H1 (cell line): Measurements from ENCODE around the gene LGR4. TPM values are rescaled to one million over a fixed set of nuclear protein-coding genes. Genes with fewer than 3 reads are reported as not detected.
"Not testable (repeated sequence)": the region's sequence is repeated elsewhere in the genome, so short reads cannot be mapped to it uniquely, and the experiment has no call there.

ENCODE experiments used
- CTCF ChIA-PET: fragments of 300-600 bp; sonication (Branson Sonifier 250); formaldehyde crosslinking; loops from one replicate; lab custom pipeline; 2021; ENCODE audit not compliant: partially characterized antibody; lab: Charles Lee
- POLR2A ChIA-PET: fragments of 300-600 bp; sonication (Branson Sonifier 250); formaldehyde crosslinking; loops from one replicate; lab custom pipeline; 2021; ENCODE audit warnings: inconsistent platforms; ENCODE audit not compliant: partially characterized antibody; lab: Charles Lee
- DNase-seq, 2 experiments: peaks; one replicate each; pipeline versions ENCODE4 v3.0.0 to v3.0.0-alpha.2; 2010 to 2022; ENCODE audit warnings: low spot score in 2 of 2, low read depth in 1 of 2, mixed read lengths in 1 of 2
- FAIRE-seq: peaks from 2 replicates; lab custom pipeline; 2011; peaks lifted over from hg19 to GRCh38; lab: Jason Lieb, UNC
- H2AFZ ChIP-seq: 2 replicates; pipeline ENCODE4 v1.8.1; 2012; ENCODE audit warnings: low read length, inconsistent platforms
- H2AK5ac ChIP-seq: 2 replicates; pipeline ENCODE4 v1.6.1; 2013; ENCODE audit warnings: low read depth, low read length
- H2BK120ac ChIP-seq: replicated peaks from 2 replicates; pipeline ENCODE3; 2013; ENCODE audit warnings: low read depth, low read length, inconsistent platforms
- H2BK12ac ChIP-seq: 2 replicates; pipeline ENCODE4 v1.6.1; 2013; ENCODE audit warnings: low read depth, low read length
- H2BK15ac ChIP-seq: 2 replicates; pipeline ENCODE4 v1.6.1; 2013; ENCODE audit warnings: low read length
- H2BK20ac ChIP-seq: 2 replicates; pipeline ENCODE4 v1.6.1; 2013; ENCODE audit warnings: low read length
- H2BK5ac ChIP-seq: 2 replicates; pipeline ENCODE4 v1.6.1; 2013; ENCODE audit warnings: low read depth, low read length
- H3K14ac ChIP-seq: 2 replicates; pipeline ENCODE4 v1.6.1; 2013; ENCODE audit warnings: inconsistent platforms; ENCODE audit not compliant: insufficient read length
- H3K18ac ChIP-seq: 2 replicates; pipeline ENCODE4 v1.6.1; 2013; ENCODE audit warnings: low read length; ENCODE audit errors: extremely low read depth
- H3K23ac ChIP-seq: 2 replicates; pipeline ENCODE4 v1.6.1; 2013; ENCODE audit warnings: inconsistent platforms; ENCODE audit not compliant: insufficient read length
- H3K23me2 ChIP-seq: 2 replicates; pipeline ENCODE4 v1.6.1; 2013; ENCODE audit warnings: low read depth, low read length
- H3K27ac ChIP-seq: 2 replicates; pipeline ENCODE4 v1.6.1; 2011; ENCODE audit warnings: low read depth, low read length, inconsistent platforms
- H3K27me3 ChIP-seq, 4 experiments: replicated peaks in 1 of 4; 1 replicate in 1 of 4; 2 replicates in 3 of 4; pipeline versions ENCODE4 v1.6.1 to v1.8.1; 2011 to 2013; ENCODE audit warnings: low read length in 3 of 4, mild to moderate bottlenecking in 3 of 4, inconsistent platforms in 2 of 4, mixed read lengths in 2 of 4, moderate library complexity in 1 of 4; ENCODE audit not compliant: control insufficient read depth in 3 of 4, insufficient read depth in 3 of 4; ENCODE audit errors: extremely low read depth in 1 of 4
- H3K36me3 ChIP-seq, 4 experiments: 2 replicates each; pipeline versions ENCODE4 v1.6.1 to v1.8.1; 2011 to 2013; ENCODE audit warnings: mild to moderate bottlenecking in 4 of 4, low read length in 3 of 4, moderate library complexity in 2 of 4, control low read depth in 1 of 4, inconsistent platforms in 1 of 4; ENCODE audit not compliant: insufficient read depth in 4 of 4, control insufficient read depth in 2 of 4
- H3K4ac ChIP-seq: replicated peaks from 2 replicates; pipeline ENCODE3; 2013; ENCODE audit warnings: low read length, low read depth, mixed read lengths, inconsistent platforms; ENCODE audit not compliant: insufficient read length
- H3K4me1 ChIP-seq, 4 experiments: replicated peaks in 1 of 4; 1 replicate in 1 of 4; 2 replicates in 3 of 4; pipeline versions ENCODE4 v1.6.1 to v1.8.1; 2011 to 2013; ENCODE audit warnings: low read length in 3 of 4, inconsistent platforms in 2 of 4, mixed read lengths in 1 of 4; ENCODE audit not compliant: insufficient read depth in 4 of 4, control insufficient read depth in 3 of 4
- H3K4me2 ChIP-seq, 2 experiments: 2 replicates each; pipeline versions ENCODE4 v1.6.1 to v1.8.1; 2011 to 2013; ENCODE audit warnings: low read depth in 2 of 2, low read length in 2 of 2, control low read depth in 1 of 2, inconsistent platforms in 1 of 2, mild to moderate bottlenecking in 1 of 2; ENCODE audit not compliant: insufficient read depth in 1 of 2
- H3K4me3 ChIP-seq, 4 experiments: fragments of 200-600, 300-600 bp in 1 of 4; sonication (generic), shearing (Covaris generic), sonication (Bioruptor Twin) in 1 of 4; 2 replicates each; pipeline versions ENCODE4 v1.5.1 to v1.8.1; 2011 to 2016; ENCODE audit warnings: low read length in 4 of 4, low read depth in 3 of 4, control low read depth in 2 of 4, inconsistent platforms in 2 of 4, mild to moderate bottlenecking in 2 of 4, mixed read lengths in 1 of 4, moderate library complexity in 1 of 4; ENCODE audit not compliant: insufficient read depth in 2 of 4; ENCODE audit errors: extremely low read depth in 1 of 4
- H3K56ac ChIP-seq: replicated peaks from 2 replicates; pipeline ENCODE3; 2013; ENCODE audit warnings: low read depth, mild to moderate bottlenecking, mixed read lengths, low read length, inconsistent platforms; ENCODE audit not compliant: insufficient read length
- H3K79me1 ChIP-seq: 2 replicates; pipeline ENCODE4 v1.6.1; 2013; ENCODE audit warnings: low read depth, low read length, control low read depth
- H3K79me2 ChIP-seq, 2 experiments: 2 replicates each; pipeline versions ENCODE4 v1.6.1 to v1.8.1; 2012 to 2013; ENCODE audit warnings: low read length in 2 of 2, mild to moderate bottlenecking in 2 of 2, inconsistent platforms in 1 of 2; ENCODE audit not compliant: insufficient read depth in 2 of 2, control insufficient read depth in 1 of 2
- H3K9ac ChIP-seq, 4 experiments: replicated peaks in 1 of 4; 1 replicate in 1 of 4; 2 replicates in 3 of 4; pipeline versions ENCODE4 v1.6.1 to v1.8.1; 2011 to 2013; ENCODE audit warnings: low read depth in 3 of 4, low read length in 3 of 4, control low read depth in 2 of 4, mild to moderate bottlenecking in 2 of 4, moderate library complexity in 2 of 4, inconsistent platforms in 1 of 4; ENCODE audit errors: extremely low read depth in 1 of 4
- H3K9me3 ChIP-seq, 2 experiments: 2 replicates each; pipeline versions ENCODE4 v1.6.1 to v1.8.1; 2012 to 2013; ENCODE audit warnings: mild to moderate bottlenecking in 2 of 2, moderate library complexity in 2 of 2, control low read depth in 1 of 2, inconsistent platforms in 1 of 2, low read depth in 1 of 2, low read length in 1 of 2, mixed read lengths in 1 of 2; ENCODE audit not compliant: insufficient read depth in 2 of 2
- H4K20me1 ChIP-seq, 2 experiments: replicated peaks in 1 of 2; 2 replicates each; pipeline versions ENCODE3 to v1.8.1; 2011 to 2013; ENCODE audit warnings: inconsistent platforms in 2 of 2, low read length in 2 of 2, mild to moderate bottlenecking in 1 of 2; ENCODE audit not compliant: insufficient read depth in 2 of 2, control insufficient read depth in 1 of 2
- H4K5ac ChIP-seq: 2 replicates; pipeline ENCODE4 v1.6.1; 2013; ENCODE audit warnings: low read length, low read depth, mixed read lengths, inconsistent platforms; ENCODE audit not compliant: insufficient read length
- H4K8ac ChIP-seq: 2 replicates; pipeline ENCODE4 v1.8.0; 2013; ENCODE audit warnings: mild to moderate bottlenecking, moderate library complexity, low read length, inconsistent platforms; ENCODE audit not compliant: insufficient read depth; ENCODE audit errors: extremely low read depth
- H4K91ac ChIP-seq: replicated peaks from 2 replicates; pipeline ENCODE3; 2013; ENCODE audit warnings: low read length, mixed read lengths, inconsistent platforms; ENCODE audit not compliant: insufficient read length
- whole genome bisulfite sequencing, 2 experiments: shearing (Covaris generic) in 1 of 2; methylation state at CpG; one replicate each; pipeline versions ENCODE4 v1.1.6 to v1.1.7; 2013 to 2015; ENCODE audit warnings: low lambda C conversion rate in 2 of 2, mixed read lengths in 2 of 2, inconsistent platforms in 1 of 2, low coverage in 1 of 2, missing lambda C conversion rate in 1 of 2; ENCODE audit not compliant: insufficient replicate concordance in 2 of 2, insufficient coverage in 1 of 2, insufficient read length in 1 of 2; ENCODE audit errors: extremely low coverage in 1 of 2, missing lambda C conversion rate in 1 of 2; 5-methylcytosine and 5-hydroxymethylcytosine counted together
- polyA plus RNA-seq, 7 experiments: library from polyadenylated mRNA; depleted of rRNA in 3 of 7; stranded (reverse) in 5 of 7; unstranded in 2 of 7; fragments of >200 nt in 5 of 7; fragments of 200-250 nt in 2 of 7; gene quantifications; 1 replicate in 5 of 7; 2 replicates in 1 of 7; 4 replicates in 1 of 7; pipeline versions ENCODE4 v1.2.1 to v1.2.3, GENCODE V29; 2011 to 2013; ENCODE audit warnings: missing spikeins in 2 of 7, mixed read lengths in 2 of 7
- total RNA-seq: library from RNA; stranded (reverse); fragmentation: NEBNext Ultra II Directional; extraction: Animal tissue kit (Norgen Biotek cat#: 25700); gene quantifications from 2 replicates; pipeline ENCODE4 v1.2.1, GENCODE V29; 2021

The LGR4 gene
- total and polyA plus RNA-seq, 2 of the 8 experiments (the other 6 are each of a cell fraction or from before 2014, with no cell fraction given): 26.6 to 61.7 TPM

GRCh38 chr11:27517490-27517889 lies 44.9 kb upstream of the LGR4 start:
- H3K9me3 ChIP-seq, H3K36me3 ChIP-seq, FAIRE-seq, H3K23ac ChIP-seq, H3K79me1 ChIP-seq, H2BK120ac ChIP-seq, H2BK5ac ChIP-seq, DNase-seq, H4K5ac ChIP-seq, H3K4me1 ChIP-seq, H2BK12ac ChIP-seq, H3K27ac ChIP-seq, H2AFZ ChIP-seq, H3K14ac ChIP-seq, H2AK5ac ChIP-seq, H2BK15ac ChIP-seq, H4K20me1 ChIP-seq, H4K8ac ChIP-seq, H3K4me2 ChIP-seq, H3K27me3 ChIP-seq, H4K91ac ChIP-seq, H3K23me2 ChIP-seq, H2BK20ac ChIP-seq, H3K56ac ChIP-seq, H3K9ac ChIP-seq, H3K4ac ChIP-seq, H3K79me2 ChIP-seq, H3K4me3 ChIP-seq, H3K18ac ChIP-seq: not testable (repeated sequence)
- ChIA-PET CTCF (interaction anchor here (1.1 to 2.0 kb wide), 2 partner anchors 10 to 18 kb away, joined by 4 to 6 read pairs; no protein-coding TSS in a partner anchor), POLR2A (interaction anchor here (1.4 kb wide), 1 partner anchor 95 kb away, joined by 5 read pairs; no protein-coding TSS in a partner anchor)
- 92% methylated on average over 1 of the region's 1 CpG; no CpG with 5 or more reads in 1 of the 2 experiments for WGBS, 2 experiments
